ENCODE data around the gene SLC26A9.

SLC26A9 gene

DNA sequence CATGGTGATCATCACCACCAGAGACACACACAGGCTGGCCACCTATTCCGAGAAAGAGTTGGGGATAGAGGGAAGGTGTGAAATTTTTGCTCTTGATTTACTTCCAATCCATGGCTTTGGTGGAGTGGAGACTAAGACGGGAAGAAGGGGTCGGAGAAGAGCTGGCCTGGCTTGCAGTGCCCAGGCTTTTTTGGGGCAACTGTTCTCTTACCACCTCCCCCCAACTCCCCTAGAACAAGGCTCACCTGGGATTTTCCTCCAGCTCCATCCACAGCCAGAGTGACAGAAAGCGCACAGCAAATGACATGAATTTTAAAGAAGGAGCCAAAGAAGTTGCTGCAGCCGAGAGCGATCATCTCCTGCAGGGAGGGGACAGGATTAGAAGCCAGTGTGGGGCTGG lies 16.0 kb downstream of the SLC26A9 start:
- H3K4ac ChIP-seq (ENCODE audit: low read depth, low read length): no peak overlapping the region
- no peaks in the 10 kb centered on the region for H3K36me3 ChIP-seq (ENCODE audit: control insufficient read depth, insufficient read depth, low read length)
- H3K27ac ChIP-seq (ENCODE audit: low read depth, low read length): no peak overlapping the region
- H3K4me2 ChIP-seq (ENCODE audit: low read length): no peak overlapping the region
- H3K79me2 ChIP-seq (ENCODE audit: control insufficient read depth, insufficient read depth, low read length): no peaks in the 10 kb centered on the region
- H3K4me1 ChIP-seq (ENCODE audit: control insufficient read depth, low read depth, low read length): peaks cover 2% of the 10 kb centered on the region
- no peak overlapping the region for H3K9ac ChIP-seq (ENCODE audit: low read length)
- H3K27me3 ChIP-seq (ENCODE audit: insufficient read depth, low read length, poor library complexity): no peaks in the 10 kb centered on the region
- H4K8ac ChIP-seq (ENCODE audit: low read depth, low read length): no peak overlapping the region
- no CpG with 5 or more reads among the region's 6 CpGs for WGBS (ENCODE audit: extremely low coverage, insufficient coverage, low lambda C conversion rate)
- H2AK5ac ChIP-seq (ENCODE audit: low read length): no peak overlapping the region
- H2BK5ac ChIP-seq (ENCODE audit: low read length): no peak overlapping the region
- no peak overlapping the region for H3K18ac ChIP-seq (ENCODE audit: low read length)
- H3K79me1 ChIP-seq (ENCODE audit: low read length): no peaks in the 10 kb centered on the region
- H4K5ac ChIP-seq (ENCODE audit: low read length): no peak overlapping the region
- no peak overlapping the region for H3K4me3 ChIP-seq (ENCODE audit: low read length)
- DNase-seq: no peak
- H2BK15ac ChIP-seq (replicated peaks; ENCODE audit: low read depth): no peak overlapping the region
- no peak overlapping the region for H2BK120ac ChIP-seq (ENCODE audit: low read depth, low read length)
- no peak overlapping the region for H3K23ac ChIP-seq (ENCODE audit: low read length)
- no peak overlapping the region for H3K56ac ChIP-seq (ENCODE audit: low read length)

DNA sequence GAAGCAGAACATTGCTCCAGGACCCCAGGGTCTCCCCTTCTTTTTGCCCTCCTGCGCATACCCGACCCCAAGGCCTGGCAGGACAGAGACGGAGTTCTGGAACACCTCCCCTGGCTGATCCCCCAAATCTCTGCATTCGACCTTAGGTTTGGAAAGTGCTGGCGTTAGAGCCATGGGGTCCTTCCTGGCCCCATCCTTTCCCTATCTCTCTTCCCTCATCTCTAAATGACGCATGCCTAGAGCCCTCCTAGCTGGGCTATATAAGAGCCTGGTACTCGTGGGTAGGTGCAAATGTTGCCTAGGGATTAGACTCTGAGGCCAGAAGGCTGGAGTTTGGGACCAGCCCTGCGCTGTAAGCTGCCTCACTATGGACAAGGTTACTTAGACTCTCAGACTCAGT lies 16.6 kb downstream of the SLC26A9 start:
- H2BK5ac ChIP-seq (ENCODE audit: low read length): no peak overlapping the region
- no peak overlapping the region for H3K9ac ChIP-seq (ENCODE audit: low read length)
- no peak overlapping the region for H3K18ac ChIP-seq (ENCODE audit: low read length)
- H3K23ac ChIP-seq (ENCODE audit: low read length): no peak overlapping the region
- H2AK5ac ChIP-seq (ENCODE audit: low read length): no peak overlapping the region
- no peak for DNase-seq
- H3K27me3 ChIP-seq (ENCODE audit: insufficient read depth, low read length, poor library complexity): no peaks in the 10 kb centered on the region
- no peaks in the 10 kb centered on the region for H3K36me3 ChIP-seq (ENCODE audit: control insufficient read depth, insufficient read depth, low read length)
- no CpG with 5 or more reads among the region's 8 CpGs for WGBS (ENCODE audit: extremely low coverage, insufficient coverage, low lambda C conversion rate)
- H3K4ac ChIP-seq (ENCODE audit: low read depth, low read length): no peak overlapping the region
- H3K27ac ChIP-seq (ENCODE audit: low read depth, low read length): no peak overlapping the region
- no peaks in the 10 kb centered on the region for H3K79me2 ChIP-seq (ENCODE audit: control insufficient read depth, insufficient read depth, low read length)
- no peaks in the 10 kb centered on the region for H3K79me1 ChIP-seq (ENCODE audit: low read length)
- H2BK15ac ChIP-seq (replicated peaks; ENCODE audit: low read depth): no peak overlapping the region
- no peak overlapping the region for H3K56ac ChIP-seq (ENCODE audit: low read length)
- no peak overlapping the region for H3K4me3 ChIP-seq (ENCODE audit: low read length)
- H3K4me1 ChIP-seq (ENCODE audit: control insufficient read depth, low read depth, low read length): peaks cover 2% of the 10 kb centered on the region
- no peak overlapping the region for H3K4me2 ChIP-seq (ENCODE audit: low read length)
- H4K5ac ChIP-seq (ENCODE audit: low read length): no peak overlapping the region
- no peak overlapping the region for H2BK120ac ChIP-seq (ENCODE audit: low read depth, low read length)
- H4K8ac ChIP-seq (ENCODE audit: low read depth, low read length): no peak overlapping the region

DNA sequence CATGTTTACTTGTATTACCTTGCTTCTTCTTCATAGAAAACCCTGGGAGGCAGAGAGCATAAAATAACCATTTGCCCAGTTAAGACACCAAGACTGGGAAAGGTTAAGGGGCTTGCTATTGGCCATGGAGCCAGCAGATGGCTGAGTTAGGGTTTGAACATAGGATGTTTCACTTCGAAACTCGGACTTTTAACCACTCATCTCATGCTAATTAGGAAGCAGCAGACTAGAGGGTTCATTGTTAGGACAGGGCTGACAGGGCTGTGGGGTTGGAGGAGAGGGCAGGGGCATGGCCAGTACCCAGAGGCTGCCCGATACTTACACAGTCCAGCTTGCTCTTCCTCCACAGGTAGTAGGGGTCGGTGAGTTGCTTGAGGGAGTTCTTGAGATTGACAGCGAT lies 17.0 kb downstream of the SLC26A9 start:
- Histone ChIP-seq H2BK15ac (replicated peaks; ENCODE audit: low read depth) (no peak overlapping the region), H3K27me3 (ENCODE audit: insufficient read depth, low read length, poor library complexity) (no peaks in the 10 kb centered on the region), H4K5ac (ENCODE audit: low read length) (no peak overlapping the region), H2AK5ac (ENCODE audit: low read length) (no peak overlapping the region), H3K4me2 (ENCODE audit: low read length) (no peak overlapping the region), H3K9ac (ENCODE audit: low read length) (no peak overlapping the region), H3K79me2 (ENCODE audit: control insufficient read depth, insufficient read depth, low read length) (no peaks in the 10 kb centered on the region), H2BK120ac (ENCODE audit: low read depth, low read length) (no peak overlapping the region), H3K23ac (ENCODE audit: low read length) (no peak overlapping the region), H3K27ac (ENCODE audit: low read depth, low read length) (no peak overlapping the region), H3K4me3 (ENCODE audit: low read length) (no peak overlapping the region), H4K8ac (ENCODE audit: low read depth, low read length) (no peak overlapping the region), H2BK5ac (ENCODE audit: low read length) (no peak overlapping the region), H3K18ac (ENCODE audit: low read length) (no peak overlapping the region), H3K56ac (ENCODE audit: low read length) (no peak overlapping the region), H3K4me1 (ENCODE audit: control insufficient read depth, low read depth, low read length) (peaks cover 2% of the 10 kb centered on the region), H3K4ac (ENCODE audit: low read depth, low read length) (no peak overlapping the region), H3K79me1 (ENCODE audit: low read length) (no peaks in the 10 kb centered on the region), H3K36me3 (ENCODE audit: control insufficient read depth, insufficient read depth, low read length) (no peaks in the 10 kb centered on the region)
- no CpG with 5 or more reads among the region's 5 CpGs for WGBS (ENCODE audit: extremely low coverage, insufficient coverage, low lambda C conversion rate)
- no peak for DNase-seq

DNA sequence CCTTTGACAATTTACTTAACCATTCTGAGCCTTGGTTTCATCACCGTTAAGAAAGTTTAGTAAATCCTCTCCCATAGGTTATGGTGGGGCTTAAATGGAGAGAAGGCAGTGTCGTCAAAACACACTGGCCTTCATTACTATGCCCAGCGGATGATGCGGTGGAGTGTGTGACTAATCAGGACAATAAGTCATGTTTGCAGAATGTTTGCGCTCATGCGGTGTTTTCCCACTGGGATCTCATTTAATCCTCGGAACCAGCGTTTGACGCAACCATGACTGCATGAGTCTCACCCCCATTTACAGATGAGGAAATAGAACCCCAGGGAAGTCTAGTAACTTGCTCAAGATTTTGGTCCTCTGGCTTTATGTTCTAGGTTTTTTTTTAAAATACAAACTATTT lies 17.5 kb downstream of the SLC26A9 start:
- no peak for DNase-seq
- no peaks in the 10 kb centered on the region for H3K36me3 ChIP-seq (ENCODE audit: control insufficient read depth, insufficient read depth, low read length)
- H3K27me3 ChIP-seq (ENCODE audit: insufficient read depth, low read length, poor library complexity): no peaks in the 10 kb centered on the region
- H4K8ac ChIP-seq (ENCODE audit: low read depth, low read length): no peak overlapping the region
- H3K9ac ChIP-seq (ENCODE audit: low read length): no peak overlapping the region
- no peak overlapping the region for H2BK5ac ChIP-seq (ENCODE audit: low read length)
- H2BK15ac ChIP-seq (replicated peaks; ENCODE audit: low read depth): no peak overlapping the region
- H3K4me2 ChIP-seq (ENCODE audit: low read length): no peak overlapping the region
- peaks cover 2% of the 10 kb centered on the region for H3K4me1 ChIP-seq (ENCODE audit: control insufficient read depth, low read depth, low read length)
- no CpG with 5 or more reads among the region's 9 CpGs for whole genome bisulfite sequencing (ENCODE audit: extremely low coverage, insufficient coverage, low lambda C conversion rate)
- no peak overlapping the region for H2AK5ac ChIP-seq (ENCODE audit: low read length)
- H3K27ac ChIP-seq (ENCODE audit: low read depth, low read length): no peak overlapping the region
- H4K5ac ChIP-seq (ENCODE audit: low read length): no peak overlapping the region
- H3K79me2 ChIP-seq (ENCODE audit: control insufficient read depth, insufficient read depth, low read length): no peaks in the 10 kb centered on the region
- H3K23ac ChIP-seq (ENCODE audit: low read length): no peak overlapping the region
- H3K56ac ChIP-seq (ENCODE audit: low read length): no peak overlapping the region
- no peak overlapping the region for H3K4me3 ChIP-seq (ENCODE audit: low read length)
- H3K79me1 ChIP-seq (ENCODE audit: low read length): no peaks in the 10 kb centered on the region
- H3K18ac ChIP-seq (ENCODE audit: low read length): no peak overlapping the region
- no peak overlapping the region for H2BK120ac ChIP-seq (ENCODE audit: low read depth, low read length)
- H3K4ac ChIP-seq (ENCODE audit: low read depth, low read length): no peak overlapping the region

DNA sequence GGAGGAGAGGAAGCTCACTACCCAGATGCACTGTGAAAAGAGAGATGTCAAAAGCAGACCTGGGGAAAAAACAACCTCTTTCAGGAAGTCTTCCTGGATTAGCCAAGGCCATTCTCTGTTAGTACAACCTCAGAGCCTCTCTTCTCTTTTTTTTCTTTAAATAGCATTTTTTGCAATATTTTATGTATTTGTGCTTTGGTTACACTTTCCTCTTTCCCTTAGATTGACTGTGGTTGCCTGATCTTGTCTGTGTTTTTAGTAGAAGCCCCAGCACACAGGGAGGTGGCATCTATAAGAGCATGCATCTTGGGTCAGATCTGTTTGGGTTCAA lies 18.8 kb downstream of the SLC26A9 start:
- Histone ChIP-seq H4K5ac (ENCODE audit: low read length) (no peak overlapping the region), H3K79me2 (ENCODE audit: control insufficient read depth, insufficient read depth, low read length) (no peaks in the 10 kb centered on the region), H3K4me1 (ENCODE audit: control insufficient read depth, low read depth, low read length) (peaks cover 2% of the 10 kb centered on the region), H2BK15ac (replicated peaks; ENCODE audit: low read depth) (no peak overlapping the region), H3K9ac (ENCODE audit: low read length) (no peak overlapping the region), H3K27ac (ENCODE audit: low read depth, low read length) (no peak overlapping the region), H2BK120ac (ENCODE audit: low read depth, low read length) (no peak overlapping the region), H3K36me3 (ENCODE audit: control insufficient read depth, insufficient read depth, low read length) (no peaks in the 10 kb centered on the region), H3K4ac (ENCODE audit: low read depth, low read length) (no peak overlapping the region), H3K56ac (ENCODE audit: low read length) (no peak overlapping the region), H2BK5ac (ENCODE audit: low read length) (no peak overlapping the region), H3K23ac (ENCODE audit: low read length) (no peak overlapping the region), H3K79me1 (ENCODE audit: low read length) (no peaks in the 10 kb centered on the region), H2AK5ac (ENCODE audit: low read length) (no peak overlapping the region), H4K8ac (ENCODE audit: low read depth, low read length) (no peak overlapping the region), H3K27me3 (ENCODE audit: insufficient read depth, low read length, poor library complexity) (no peaks in the 10 kb centered on the region), H3K4me3 (ENCODE audit: low read length) (no peak overlapping the region), H3K4me2 (ENCODE audit: low read length) (no peak overlapping the region), H3K18ac (ENCODE audit: low read length) (no peak overlapping the region)
- DNase-seq: no peak

DNA sequence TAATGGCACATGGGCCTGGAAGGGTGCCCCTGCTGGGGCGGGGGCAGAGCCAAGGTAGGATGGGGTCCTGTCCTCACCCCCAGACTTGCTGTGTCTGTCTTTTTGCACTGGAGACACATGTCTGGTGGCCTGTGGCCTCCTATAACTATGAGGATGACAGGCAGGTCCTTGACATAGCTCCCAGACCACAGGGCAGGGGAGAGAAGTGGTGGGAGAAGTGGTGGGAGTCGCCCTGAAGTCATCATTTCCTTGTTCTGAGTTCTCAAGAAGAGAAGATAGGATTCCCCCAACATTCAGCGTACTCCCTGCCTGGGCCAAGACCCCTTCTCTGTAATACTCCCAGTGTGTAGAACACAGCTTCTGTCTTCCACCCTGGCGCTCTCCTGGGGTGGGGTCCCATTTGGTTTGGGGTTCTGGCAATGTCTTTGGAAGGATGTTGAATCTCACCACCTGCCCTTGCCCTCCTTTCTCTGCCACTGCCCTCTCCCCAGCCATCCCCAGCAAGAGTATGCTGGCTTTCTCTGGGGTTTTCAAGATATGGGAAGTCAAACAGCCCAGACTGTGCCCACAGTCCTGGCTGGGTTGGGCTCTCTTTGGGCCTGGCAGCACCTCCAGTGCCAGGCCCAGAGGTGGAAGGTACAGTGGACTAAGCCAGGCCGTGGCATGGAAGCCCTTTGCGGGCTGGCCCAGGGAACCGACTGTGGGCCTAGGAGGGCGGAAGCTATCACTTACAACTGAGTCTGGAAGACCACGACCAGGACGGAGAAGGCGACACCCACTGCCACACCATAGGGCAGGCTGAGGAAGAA lies 19.4 kb downstream of the SLC26A9 start:
- no CpG with 5 or more reads among the region's 11 CpGs for WGBS (ENCODE audit: extremely low coverage, insufficient coverage, low lambda C conversion rate)
- no peak overlapping the region for H3K56ac ChIP-seq (ENCODE audit: low read length)
- no peak overlapping the region for H2AK5ac ChIP-seq (ENCODE audit: low read length)
- no peak overlapping the region for H3K27ac ChIP-seq (ENCODE audit: low read depth, low read length)
- no peak overlapping the region for H2BK15ac ChIP-seq (replicated peaks; ENCODE audit: low read depth)
- H2BK5ac ChIP-seq (ENCODE audit: low read length): no peak overlapping the region
- H4K5ac ChIP-seq (ENCODE audit: low read length): no peak overlapping the region
- H2BK120ac ChIP-seq (ENCODE audit: low read depth, low read length): no peak overlapping the region
- H3K36me3 ChIP-seq (ENCODE audit: control insufficient read depth, insufficient read depth, low read length): no peaks in the 10 kb centered on the region
- H3K79me1 ChIP-seq (ENCODE audit: low read length): no peaks in the 10 kb centered on the region
- H3K27me3 ChIP-seq (ENCODE audit: insufficient read depth, low read length, poor library complexity): no peaks in the 10 kb centered on the region
- no peak for DNase-seq
- H3K4me1 ChIP-seq (ENCODE audit: control insufficient read depth, low read depth, low read length): no peaks in the 10 kb centered on the region
- no peak overlapping the region for H3K4me2 ChIP-seq (ENCODE audit: low read length)
- no peak overlapping the region for H3K4ac ChIP-seq (ENCODE audit: low read depth, low read length)
- no peak overlapping the region for H3K4me3 ChIP-seq (ENCODE audit: low read length)
- no peak overlapping the region for H4K8ac ChIP-seq (ENCODE audit: low read depth, low read length)
- no peaks in the 10 kb centered on the region for H3K79me2 ChIP-seq (ENCODE audit: control insufficient read depth, insufficient read depth, low read length)
- no peak overlapping the region for H3K18ac ChIP-seq (ENCODE audit: low read length)
- H3K9ac ChIP-seq (ENCODE audit: low read length): no peak overlapping the region
- no peak overlapping the region for H3K23ac ChIP-seq (ENCODE audit: low read length)

Data from mesendoderm (in vitro differentiated cells).